H54 (cell line): ENCODE results near the gene TMSB4X.
"Not testable (repeated sequence)": the region's sequence is repeated elsewhere in the genome, so short reads cannot be mapped to it uniquely, and the experiment has no call there.

Experiments
- DNase-seq: peaks from one replicate; pipeline ENCODE4 v3.0.0; 2011; ENCODE audit warnings: low spot score, mixed read lengths; ENCODE audit not compliant: insufficient read length
- FAIRE-seq: peaks from 3 replicates; lab custom pipeline; 2011; peaks lifted over from hg19 to GRCh38; lab: Jason Lieb, UNC
- POLR2A ChIP-seq: IDR thresholded peaks from 2 replicates; pipeline ENCODE4 v1.6.1; 2011; ENCODE audit warnings: low read depth, mild to moderate bottlenecking, low read length

Gene TMSB4X

DNA sequence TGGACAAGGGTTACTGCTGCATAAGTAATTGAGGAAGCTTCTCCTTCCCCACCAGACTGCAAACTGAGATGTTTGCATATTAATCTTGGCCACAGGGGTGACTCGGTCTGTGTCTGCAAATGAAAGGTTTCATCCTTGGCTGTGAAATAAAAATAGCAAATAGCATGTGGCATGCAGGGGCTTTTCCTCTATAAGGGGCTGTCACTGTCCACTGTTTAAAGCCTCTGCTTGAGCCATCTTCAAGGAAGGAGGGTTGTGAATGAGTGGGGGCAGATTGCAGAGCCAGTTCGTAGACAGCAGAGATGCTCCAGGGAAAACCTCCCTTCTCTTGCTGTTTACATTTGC lies 33.3 kb downstream of the TMSB4X start:
- no peak for FAIRE-seq
- DNase-seq, result no peak
- TF ChIP-seq POLR2A, result no peak

GRCh38 chrX:13008851-13009250 lies 33.9 kb downstream of the TMSB4X start:
- no peak for FAIRE-seq
- no peak for TF ChIP-seq POLR2A
- DNase-seq, result no peak

DNA sequence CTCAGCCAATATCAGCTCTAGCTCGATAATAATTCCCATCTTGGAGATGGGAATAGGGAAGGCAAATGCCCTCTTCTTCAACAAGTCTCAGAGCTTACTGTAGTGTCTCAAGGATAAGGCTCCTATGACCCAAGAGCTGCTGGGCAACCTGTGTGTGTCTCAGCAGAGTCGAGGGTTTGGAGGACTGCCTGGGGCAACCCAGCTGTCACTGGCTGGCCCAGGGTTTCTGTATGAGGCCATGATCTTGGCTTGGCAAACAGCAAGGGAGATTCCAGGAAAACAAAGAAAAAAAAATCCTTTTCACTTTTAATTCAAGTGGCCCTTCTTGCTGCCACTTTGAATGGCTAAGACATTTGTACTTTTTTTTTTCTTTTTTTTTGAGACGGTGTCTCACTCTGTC lies 34.4 kb downstream of the TMSB4X start:
- FAIRE-seq, result no peak
- DNase-seq, result no peak
- TF ChIP-seq POLR2A, result no peak

- DNase-seq (no peak), FAIRE-seq (no peak)
- no peak for TF ChIP-seq POLR2A
Observed at GRCh38 chrX:13009844-13010243, 34.9 kb downstream of the TMSB4X start.

- no peak for FAIRE-seq
- TF ChIP-seq POLR2A, result no peak
- DNase-seq, result no peak
Observed at GRCh38 chrX:13010546-13010945, 35.6 kb downstream of the TMSB4X start.

DNA sequence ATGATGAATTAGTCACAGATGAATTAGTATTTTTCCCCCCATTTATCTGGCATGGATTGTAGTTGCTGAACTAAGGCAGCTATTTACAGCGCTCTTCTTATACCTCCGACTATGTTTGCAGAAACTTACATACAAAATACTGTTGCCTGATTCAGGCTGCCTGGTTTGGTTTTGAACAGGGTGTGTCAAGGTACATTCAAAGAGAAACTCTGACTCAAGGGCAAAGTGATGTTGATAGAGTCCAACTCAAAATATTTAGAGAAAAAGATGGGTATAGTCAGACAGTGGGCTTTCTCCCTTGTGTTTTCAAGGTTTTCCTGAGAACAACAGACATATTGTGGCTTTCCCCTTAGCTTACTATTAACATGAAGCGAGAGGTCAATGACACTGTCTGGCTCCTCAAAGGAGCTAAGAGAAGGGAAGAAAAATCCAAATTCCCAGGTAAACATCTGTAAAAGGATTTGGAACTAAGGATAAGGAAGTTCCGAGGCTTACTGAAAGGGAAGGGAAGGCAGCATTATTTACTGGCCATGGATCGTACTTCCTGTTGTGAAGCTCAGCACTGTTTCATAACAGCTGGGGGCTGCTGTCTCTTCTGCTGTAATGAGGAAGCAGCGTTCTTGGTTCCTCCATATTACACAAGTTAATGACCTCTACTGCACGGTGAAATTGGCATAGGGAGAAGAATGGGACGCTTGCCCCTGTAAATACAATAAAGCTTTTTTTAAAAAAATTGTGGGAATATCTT lies 38.6 kb downstream of the TMSB4X start:
- DNase-seq, result no peak
- no peak for FAIRE-seq
- no peak for TF ChIP-seq POLR2A

GRCh38 chrX:13014111-13015096 lies 39.5 kb downstream of the TMSB4X start:
- FAIRE-seq (no peak), DNase-seq (no peak)
- no peak for TF ChIP-seq POLR2A

- no peak for DNase-seq
- no peak for FAIRE-seq
- TF ChIP-seq POLR2A, result no peak
Observed at GRCh38 chrX:13015536-13016236, 40.8 kb downstream of the TMSB4X start.

- FAIRE-seq, result not testable (repeated sequence)
Observed at GRCh38 chrX:13016731-13017130, 41.8 kb downstream of the TMSB4X start.

GRCh38 chrX:13022926-13023325 lies 48.0 kb downstream of the TMSB4X start:
- DNase-seq (no peak), FAIRE-seq (no peak)
- no peak for TF ChIP-seq POLR2A

More at GRCh38 chrX:13016731-13017130, 41.8 kb downstream of the TMSB4X start:
- DNase-seq, result not testable (repeated sequence)

- no peak for DNase-seq
- no peak for FAIRE-seq
- no peak for TF ChIP-seq POLR2A
Observed at GRCh38 chrX:13023567-13023966, 48.7 kb downstream of the TMSB4X start.

GRCh38 chrX:13023979-13024378 lies 49.1 kb downstream of the TMSB4X start:
- no peak for TF ChIP-seq POLR2A
- no peak for DNase-seq

GRCh38 chrX:13024986-13025385 lies 50.1 kb downstream of the TMSB4X start:
- DNase-seq (no peak), FAIRE-seq (no peak)
- no peak for TF ChIP-seq POLR2A

More at GRCh38 chrX:13023979-13024378, 49.1 kb downstream of the TMSB4X start:
- no peak for FAIRE-seq
